Mesenchymal stem cell (in vitro differentiated cells and primary cell): ENCODE data around the gene IFNA10. TPM values are rescaled to one million over a fixed set of nuclear protein-coding genes. Genes with fewer than 3 reads are reported as not detected.
"Not testable (repeated sequence)": the region's sequence is repeated elsewhere in the genome, so short reads cannot be mapped to it uniquely, and the experiment has no call there.

Experiments used
- DNase-seq: peaks from one replicate; pipeline ENCODE4 v3.0.0-alpha.2; 2013
- H2AFZ ChIP-seq: one replicate; pipeline ENCODE4 v1.6.1; 2013; ENCODE audit warnings: low read depth, mild to moderate bottlenecking, control low read depth, inconsistent platforms, low read length, moderate library complexity
- H2AK5ac ChIP-seq: 2 replicates; pipeline ENCODE4 v1.6.1; 2013; ENCODE audit warnings: low read length, moderate library complexity, mild to moderate bottlenecking, inconsistent platforms; ENCODE audit not compliant: severe bottlenecking
- H2BK120ac ChIP-seq: one replicate; pipeline ENCODE4 v1.6.1; 2013; ENCODE audit warnings: low read depth, mild to moderate bottlenecking, inconsistent platforms, low read length, moderate library complexity
- H2BK12ac ChIP-seq, 2 experiments: one replicate each; pipeline ENCODE4 v1.6.1; 2013; ENCODE audit warnings: inconsistent platforms in 2 of 2, low read length in 2 of 2, mild to moderate bottlenecking in 2 of 2, moderate library complexity in 2 of 2, control low read depth in 1 of 2
- H2BK15ac ChIP-seq: one replicate; pipeline ENCODE4 v1.6.1; 2013; ENCODE audit warnings: mild to moderate bottlenecking, low read depth, inconsistent platforms; ENCODE audit not compliant: poor library complexity, severe bottlenecking
- H2BK5ac ChIP-seq: 2 replicates; pipeline ENCODE4 v1.6.1; 2013; ENCODE audit warnings: low read depth, mild to moderate bottlenecking, low read length, control low read depth, inconsistent platforms; ENCODE audit not compliant: poor library complexity, severe bottlenecking
- H3K14ac ChIP-seq, 2 experiments: one replicate each; pipeline ENCODE4 v1.6.1; 2013; ENCODE audit warnings: inconsistent platforms in 2 of 2, low read length in 2 of 2, control low read depth in 1 of 2, mild to moderate bottlenecking in 1 of 2, moderate library complexity in 1 of 2
- H3K18ac ChIP-seq, 2 experiments: one replicate each; pipeline ENCODE4 v1.6.1; 2013; ENCODE audit warnings: inconsistent platforms in 2 of 2, low read length in 2 of 2, control low read depth in 1 of 2, low read depth in 1 of 2, mild to moderate bottlenecking in 1 of 2
- H3K23ac ChIP-seq, 2 experiments: one replicate each; pipeline ENCODE4 v1.6.1; 2013; ENCODE audit warnings: inconsistent platforms in 2 of 2, low read length in 2 of 2, mild to moderate bottlenecking in 2 of 2, moderate library complexity in 2 of 2, control low read depth in 1 of 2
- H3K27ac ChIP-seq: 2 replicates; pipeline ENCODE4 v1.5.1; 2013; ENCODE audit warnings: mild to moderate bottlenecking, moderate library complexity, low read length, control low read depth, inconsistent platforms; ENCODE audit not compliant: poor library complexity, severe bottlenecking
- H3K27me3 ChIP-seq, 2 experiments: 2 replicates each; pipeline versions ENCODE4 v1.6.1 to v1.7.0; 2013; ENCODE audit warnings: low read length in 2 of 2, mild to moderate bottlenecking in 2 of 2, moderate library complexity in 2 of 2, control low read depth in 1 of 2, inconsistent platforms in 1 of 2; ENCODE audit not compliant: control insufficient read depth in 1 of 2, insufficient read depth in 1 of 2
- H3K36me3 ChIP-seq, 2 experiments: 2 replicates each; pipeline versions ENCODE4 v1.6.1 to v1.7.0; 2013; ENCODE audit warnings: low read length in 2 of 2, control low read depth in 1 of 2, inconsistent platforms in 1 of 2, low read depth in 1 of 2, mild to moderate bottlenecking in 1 of 2; ENCODE audit not compliant: insufficient read depth in 2 of 2, control insufficient read depth in 1 of 2
- H3K4ac ChIP-seq, 2 experiments: one replicate each; pipeline ENCODE4 v1.6.1; 2013; ENCODE audit warnings: inconsistent platforms in 2 of 2, low read length in 2 of 2, mild to moderate bottlenecking in 2 of 2, moderate library complexity in 2 of 2, control low read depth in 1 of 2, low read depth in 1 of 2
- H3K4me1 ChIP-seq: 2 replicates; pipeline ENCODE4 v1.6.1; 2013; ENCODE audit warnings: low read depth, low read length, control low read depth; ENCODE audit not compliant: control insufficient read depth, insufficient read depth
- H3K4me2 ChIP-seq: 2 replicates; pipeline ENCODE4 v1.6.1; 2013; ENCODE audit warnings: low read length, mild to moderate bottlenecking, inconsistent platforms; ENCODE audit not compliant: poor library complexity, severe bottlenecking
- H3K4me3 ChIP-seq, 2 experiments: 2 replicates each; pipeline versions ENCODE4 v1.5.1 to v1.7.0; 2013; ENCODE audit warnings: low read length in 2 of 2, mild to moderate bottlenecking in 2 of 2, control low read depth in 1 of 2, low read depth in 1 of 2; ENCODE audit not compliant: insufficient read depth in 1 of 2
- H3K79me1 ChIP-seq: replicated peaks from 2 replicates; pipeline ENCODE4 v1.6.1; 2013; ENCODE audit warnings: mild to moderate bottlenecking, control low read depth, low read length, inconsistent platforms; ENCODE audit not compliant: poor library complexity, severe bottlenecking
- H3K9ac ChIP-seq: 2 replicates; pipeline ENCODE4 v1.7.0; 2013; ENCODE audit warnings: mild to moderate bottlenecking, low read length, moderate library complexity
- H3K9me3 ChIP-seq: 2 replicates; pipeline ENCODE4 v1.7.0; 2013; ENCODE audit warnings: mild to moderate bottlenecking, low read length; ENCODE audit not compliant: control insufficient read depth
- H4K8ac ChIP-seq: one replicate; pipeline ENCODE4 v1.6.1; 2013; ENCODE audit warnings: inconsistent platforms, mild to moderate bottlenecking, low read length, moderate library complexity
- H4K91ac ChIP-seq: one replicate; pipeline ENCODE4 v1.6.1; 2013; ENCODE audit warnings: mild to moderate bottlenecking, low read length, inconsistent platforms
- WGBS: methylation state at CpG from one replicate; pipeline ENCODE4 v1.1.7; 2013; ENCODE audit warnings: mixed read lengths; 5-methylcytosine and 5-hydroxymethylcytosine counted together
- polyA plus RNA-seq, 2 experiments: library from polyadenylated mRNA; stranded (reverse); fragments of 200-250 nt; gene quantifications; one replicate each; pipeline ENCODE4 v1.2.3, GENCODE V29; 2013

IFNA10 gene
- not detected for polyA plus RNA-seq (2013, experiment 1 of 2)
- polyA plus RNA-seq (2013, experiment 2 of 2), result not detected

DNA sequence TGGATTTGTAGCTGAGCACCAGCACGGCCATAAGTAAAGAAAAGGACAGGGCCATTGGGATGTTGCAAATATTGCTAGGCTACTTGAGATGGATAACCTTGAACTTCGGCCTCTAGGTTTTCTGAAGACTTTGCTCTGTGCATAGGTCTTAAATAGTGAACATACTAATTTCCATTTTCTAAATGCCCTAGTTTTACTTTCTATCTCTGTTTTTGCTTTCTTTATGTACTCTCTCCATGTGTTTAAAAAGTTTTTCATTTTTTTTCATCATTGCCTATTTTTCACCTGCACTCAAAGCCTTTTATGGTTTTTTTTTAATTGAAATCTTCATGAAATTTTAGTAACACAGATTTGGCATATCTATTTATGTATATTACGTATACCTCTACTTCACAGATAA is at the start of gene IFNA10:
Gene IFNA10 (minus strand): TSS at position 101 of the 400 bp plus-strand sequence. CDS start 46 bp downstream, at position 55.
- H3K36me3 ChIP-seq, H2AFZ ChIP-seq, H3K18ac ChIP-seq, H3K9me3 ChIP-seq, H2BK120ac ChIP-seq, H3K23ac ChIP-seq, H2BK15ac ChIP-seq, H3K4me2 ChIP-seq, H2BK5ac ChIP-seq, H3K79me1 ChIP-seq, H3K4me3 ChIP-seq, H3K4me1 ChIP-seq, H3K14ac ChIP-seq, DNase-seq, H3K4ac ChIP-seq, H2BK12ac ChIP-seq, H3K9ac ChIP-seq, H4K8ac ChIP-seq, H3K27me3 ChIP-seq, H3K27ac ChIP-seq, H4K91ac ChIP-seq, H2AK5ac ChIP-seq: not testable (repeated sequence)
- no CpG with 5 or more reads among the region's 3 CpGs for WGBS

DNA sequence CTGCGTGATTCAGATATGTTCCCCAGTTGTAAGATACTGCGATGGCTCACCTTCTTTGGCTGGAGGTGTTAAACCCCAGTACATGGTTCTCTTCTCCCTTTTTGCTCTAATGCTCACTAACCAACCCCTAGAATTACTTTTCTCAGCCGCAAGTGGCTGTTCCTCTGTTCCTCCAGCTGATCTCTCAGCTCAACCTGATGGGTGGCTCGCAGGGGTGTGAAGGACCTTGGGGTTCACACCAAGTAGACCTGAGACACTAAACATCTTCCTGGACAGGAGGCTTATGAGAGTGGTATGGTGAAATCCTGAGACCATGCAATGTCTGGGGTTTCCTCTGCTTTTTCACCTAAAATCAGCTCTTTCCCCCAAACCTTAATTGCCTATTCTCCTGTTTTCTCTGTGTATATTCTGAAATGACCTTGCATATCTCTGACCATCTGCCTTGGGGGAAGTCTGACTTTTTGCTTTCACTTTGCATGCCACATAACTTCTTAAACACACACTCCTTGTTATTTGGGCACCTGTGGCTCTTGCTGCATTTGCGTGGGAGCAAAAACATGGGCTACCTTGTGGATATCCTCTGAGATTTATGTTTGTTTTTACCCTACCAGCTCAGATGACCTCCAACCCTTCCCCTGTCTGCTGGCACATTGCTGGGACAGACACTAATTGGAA is 48.7 kb upstream of the IFNA10 start:
- Histone ChIP-seq H3K4me2 (no peak overlapping the region), H3K9me3 (no peaks in the 10 kb centered on the region), H3K23ac (no peak overlapping the region), H2AK5ac (no peak overlapping the region), H2BK15ac (no peak overlapping the region), H3K14ac (no peak overlapping the region), H4K91ac (no peak overlapping the region), H3K27ac (no peak overlapping the region), H3K36me3 (no peaks in the 10 kb centered on the region), H3K79me1 (no peaks in the 10 kb centered on the region), H2AFZ (no peak overlapping the region), H4K8ac (no peak overlapping the region), H3K4me3 (no peak overlapping the region), H3K18ac (no peak overlapping the region), H2BK5ac (no peak overlapping the region), H3K27me3 (peaks cover 38 to 43% of the 10 kb centered on the region in 2 experiments), H3K9ac (no peak overlapping the region), H3K4ac (no peak overlapping the region), H2BK12ac (no peak overlapping the region), H2BK120ac (no peak overlapping the region), H3K4me1 (no peaks in the 10 kb centered on the region)
- no peak for DNase-seq
- WGBS, result 76% methylated on average over 4 of the region's 5 CpGs

DNA sequence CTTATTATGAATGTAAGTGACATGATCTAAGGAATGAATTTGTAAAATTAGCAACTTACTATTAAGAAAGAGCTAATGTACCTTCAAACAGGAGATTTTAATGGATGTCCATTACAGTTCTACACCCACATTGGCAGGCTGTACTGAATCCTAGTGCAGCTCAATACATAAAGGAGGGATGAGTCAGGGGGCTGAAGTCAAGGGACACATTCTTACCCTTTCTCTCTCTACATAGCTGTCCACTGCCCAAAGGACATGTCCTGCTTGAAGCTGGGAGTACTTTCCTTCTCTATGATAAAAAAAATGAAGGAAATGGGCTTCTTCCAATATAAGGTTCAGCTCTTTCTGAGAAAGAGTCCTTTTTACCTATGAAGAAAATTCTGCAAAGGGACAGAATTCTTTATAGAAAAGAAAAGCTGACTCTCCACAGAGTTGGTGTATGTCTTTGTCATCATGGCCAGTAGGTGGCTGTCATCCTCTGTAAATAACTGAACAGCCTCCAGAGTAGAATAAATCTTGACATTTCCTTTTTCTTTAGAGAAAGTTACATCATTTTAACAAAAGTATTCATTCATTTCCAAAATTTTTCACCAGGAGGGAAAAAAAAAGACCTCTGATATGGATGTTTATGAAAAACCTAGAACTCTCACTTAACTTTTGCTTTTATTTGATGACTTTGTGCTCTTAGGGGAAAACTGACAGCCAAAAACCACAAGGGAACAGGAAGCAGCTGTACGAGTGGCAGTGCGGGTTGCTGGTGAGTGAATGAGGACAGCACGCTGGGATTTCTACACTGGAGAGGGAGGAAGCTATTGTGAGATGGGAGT is 46.0 kb upstream of the IFNA10 start:
- Histone ChIP-seq H3K18ac (no peak overlapping the region), H3K4me2 (no peak overlapping the region), H3K79me1 (no peaks in the 10 kb centered on the region), H2AK5ac (no peak overlapping the region), H4K91ac (no peak overlapping the region), H3K4ac (no peak overlapping the region), H2BK15ac (no peak overlapping the region), H2BK12ac (no peak overlapping the region), H3K4me3 (peak overlapping the region in 1 of 2 experiments; percentile 59), H2BK120ac (no peak overlapping the region), H2BK5ac (no peak overlapping the region), H3K14ac (no peak overlapping the region), H3K27me3 (peaks cover 42 to 55% of the 10 kb centered on the region in 2 experiments), H4K8ac (no peak overlapping the region), H3K4me1 (no peaks in the 10 kb centered on the region), H3K36me3 (no peaks in the 10 kb centered on the region), H3K9ac (peak overlapping the region; percentile 67), H3K23ac (no peak overlapping the region), H3K9me3 (no peaks in the 10 kb centered on the region), H3K27ac (no peak overlapping the region), H2AFZ (no peak overlapping the region)
- 0% methylated on average over 3 of the region's 3 CpGs for WGBS
- peak; percentile 48 for DNase-seq

DNA sequence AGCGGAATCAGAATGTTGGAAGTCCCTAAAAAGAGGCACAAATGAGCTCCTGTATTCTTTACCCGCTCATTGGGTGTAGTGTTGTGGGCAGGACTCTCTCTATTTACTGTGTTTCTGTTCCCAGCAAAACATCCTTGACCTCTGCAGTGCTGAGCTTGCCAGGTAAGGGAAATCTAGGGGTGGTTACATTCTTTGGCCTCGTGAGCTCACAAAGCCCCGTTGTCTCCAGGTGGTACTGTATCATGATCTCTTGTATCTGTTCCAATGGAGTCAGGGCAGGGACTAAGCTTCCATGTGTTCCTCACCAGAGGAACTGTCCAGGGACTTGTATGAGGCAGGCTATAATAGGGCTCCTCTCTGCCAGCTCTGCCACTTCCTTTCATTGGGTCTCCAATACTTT is 44.7 kb upstream of the IFNA10 start:
- H3K9me3 ChIP-seq, result no peaks in the 10 kb centered on the region
- DNase-seq, result no peak
- no peak overlapping the region for H3K27ac ChIP-seq
- H2AFZ ChIP-seq, result no peak overlapping the region
- no peak overlapping the region for H3K4me2 ChIP-seq
- no peaks in the 10 kb centered on the region for H3K79me1 ChIP-seq
- H3K4me1 ChIP-seq, result no peaks in the 10 kb centered on the region
- no peak overlapping the region for H4K8ac ChIP-seq
- H2BK120ac ChIP-seq, result no peak overlapping the region
- H2BK5ac ChIP-seq, result no peak overlapping the region
- H3K23ac ChIP-seq, result no peak overlapping the region
- H3K27me3 ChIP-seq, result peaks cover 32 to 42% of the 10 kb centered on the region in 2 experiments
- no peak overlapping the region for H3K9ac ChIP-seq
- H2BK12ac ChIP-seq, result no peak overlapping the region
- peak overlapping the region in 1 of 2 experiments; percentile 48 for H3K14ac ChIP-seq
- H3K36me3 ChIP-seq, result no peaks in the 10 kb centered on the region
- no peak overlapping the region for H2BK15ac ChIP-seq
- no peak overlapping the region for H3K4ac ChIP-seq
- no peak overlapping the region for H2AK5ac ChIP-seq
- H4K91ac ChIP-seq, result no peak overlapping the region
- H3K4me3 ChIP-seq, result no peak overlapping the region
- 59% methylated on average over 3 of the region's 4 CpGs for WGBS
- no peak overlapping the region for H3K18ac ChIP-seq
